ENCODE data around the gene SNRNP48. TPM values are rescaled to one million over a fixed set of nuclear protein-coding genes. Genes with fewer than 3 reads are reported as not detected.

SNRNP48 gene
- total RNA-seq, 4 donors from 2014 or later, result 11.5 to 27.2 (median 16.5) TPM

- no peak overlapping the region for H3K4me3 ChIP-seq
- peak in 1 of 3 donors; percentile 78 for DNase-seq
- TF ChIP-seq CTCF (IDR thresholded peaks at IDR 0.05) (no peak), POLR2A (IDR thresholded peaks at IDR 0.05) (peak in 1 of 2 donors; percentile 36)
Measured at GRCh38 chr6:7587631-7588100, 2.3 kb upstream of the SNRNP48 start.

GRCh38 chr6:7588506-7588905, 1.5 kb upstream of the SNRNP48 start:
- Histone ChIP-seq H3K27me3 (no peaks in the 10 kb centered on the region), H3K4me3 (no peak overlapping the region), H3K9me3 (no peaks in the 10 kb centered on the region), H3K36me3 (peaks cover 0 to 11% (median 0%) of the 10 kb centered on the region in 3 donors), H3K4me1 (peaks cover 0 to 19% (median 8%) of the 10 kb centered on the region in 4 donors), H3K27ac (peak overlapping the region in 1 of 4 donors; percentile 84)
- no peak for DNase-seq
- TF ChIP-seq POLR2A (IDR thresholded peaks at IDR 0.05) (no peak), CTCF (IDR thresholded peaks at IDR 0.05) (no peak)

More at GRCh38 chr6:7587631-7588100, 2.3 kb upstream of the SNRNP48 start:
- peak overlapping the region in 3 of 4 donors; percentile 40 to 84 (median 60) for H3K27ac ChIP-seq
- H3K9me3 ChIP-seq, result no peaks in the 10 kb centered on the region
- H3K36me3 ChIP-seq, result peaks cover 0 to 20% (median 0%) of the 10 kb centered on the region in 3 donors
- no peaks in the 10 kb centered on the region for H3K27me3 ChIP-seq
- peaks cover 0 to 19% (median 8%) of the 10 kb centered on the region in 4 donors for H3K4me1 ChIP-seq

- no peak for TF ChIP-seq CTCF (IDR thresholded peaks at IDR 0.05)
- no peak for TF ChIP-seq POLR2A (IDR thresholded peaks at IDR 0.05)
- no peak for DNase-seq
- H3K27me3 ChIP-seq, result no peaks in the 10 kb centered on the region
- peaks cover 0 to 19% (median 8%) of the 10 kb centered on the region in 4 donors for H3K4me1 ChIP-seq
- H3K27ac ChIP-seq, result peak overlapping the region in 1 of 4 donors; percentile 82
- H3K36me3 ChIP-seq, result peaks cover 0 to 5% (median 0%) of the 10 kb centered on the region in 3 donors
- H3K4me3 ChIP-seq, result peak overlapping the region in 1 of 4 donors; percentile 76
- no peaks in the 10 kb centered on the region for H3K9me3 ChIP-seq
Measured at GRCh38 chr6:7589221-7589620, 777 bp upstream of the SNRNP48 start.

GRCh38 chr6:7590918-7591302, 912 bp downstream of the SNRNP48 start:
- Histone ChIP-seq H3K4me1 (peaks cover 0 to 19% (median 8%) of the 10 kb centered on the region in 4 donors), H3K36me3 (peaks cover 0 to 14% (median 0%) of the 10 kb centered on the region in 3 donors), H3K27me3 (no peaks in the 10 kb centered on the region), H3K9me3 (no peaks in the 10 kb centered on the region), H3K27ac (peak overlapping the region in 2 of 4 donors; percentile 64 to 82), H3K4me3 (peak overlapping the region; percentile 76 to 89 (median 85))
- peak in 1 of 3 donors; percentile 53 for DNase-seq
- TF ChIP-seq CTCF (IDR thresholded peaks at IDR 0.05) (no peak), POLR2A (IDR thresholded peaks at IDR 0.05) (no peak)

- Histone ChIP-seq H3K4me1 (peaks cover 0 to 19% (median 8%) of the 10 kb centered on the region in 4 donors), H3K27me3 (no peaks in the 10 kb centered on the region), H3K9me3 (no peaks in the 10 kb centered on the region), H3K36me3 (peaks cover 0 to 23% (median 0%) of the 10 kb centered on the region in 3 donors), H3K27ac (no peak overlapping the region), H3K4me3 (no peak overlapping the region)
- DNase-seq, result no peak
- TF ChIP-seq POLR2A (IDR thresholded peaks at IDR 0.05), result no peak
Measured at GRCh38 chr6:7591770-7592169, 1.8 kb downstream of the SNRNP48 start.

- no peak for DNase-seq
- Histone ChIP-seq H3K27ac (no peak overlapping the region), H3K4me3 (no peak overlapping the region), H3K36me3 (peaks cover 0 to 36% (median 0%) of the 10 kb centered on the region in 3 donors), H3K27me3 (no peaks in the 10 kb centered on the region), H3K9me3 (no peaks in the 10 kb centered on the region), H3K4me1 (peaks cover 0 to 19% (median 4%) of the 10 kb centered on the region in 4 donors)
- TF ChIP-seq POLR2A (IDR thresholded peaks at IDR 0.05), result no peak
- no peak for TF ChIP-seq CTCF (IDR thresholded peaks at IDR 0.05)
Measured at GRCh38 chr6:7593229-7593628, 3.2 kb downstream of the SNRNP48 start.
